Sciatic nerve (tissue), 2 donors: ENCODE measurements around the gene MGMT. TPM values are rescaled to one million over a fixed set of nuclear protein-coding genes. Genes with fewer than 3 reads are reported as not detected.

Source experiments
- ATAC-seq: fragments of 200-7000 bp; cut with Tn5 transposase; one replicate; pipeline ENCODE4 v1.9.1; 2020; ENCODE audit warnings: mild to moderate bottlenecking, moderate library complexity
- DNase-seq: peaks from one replicate; pipeline ENCODE4 v3.0.0-alpha.2; 2020; ENCODE audit warnings: low spot score
- intact Hi-C: fragments of 100-400 bp; cut with DNase I; formaldehyde crosslinking; loops from one replicate; pipeline ENCODE4 v1.14.2; 2022
- total RNA-seq: library from RNA; stranded (reverse); fragmentation: NEBNext Ultra II Directional; extraction: Animal tissue kit (Norgen Biotek cat#: 25700); gene quantifications from one replicate; pipeline ENCODE4 v1.2.1, GENCODE V29; 2021
- donor health status: DM: no; HTN: no; CAD: no.
- donor health status: DM: no; HTN: no; CAD: no.

Gene MGMT
- total RNA-seq, 1 donor from 2014 or later, result 24.5 TPM

DNA sequence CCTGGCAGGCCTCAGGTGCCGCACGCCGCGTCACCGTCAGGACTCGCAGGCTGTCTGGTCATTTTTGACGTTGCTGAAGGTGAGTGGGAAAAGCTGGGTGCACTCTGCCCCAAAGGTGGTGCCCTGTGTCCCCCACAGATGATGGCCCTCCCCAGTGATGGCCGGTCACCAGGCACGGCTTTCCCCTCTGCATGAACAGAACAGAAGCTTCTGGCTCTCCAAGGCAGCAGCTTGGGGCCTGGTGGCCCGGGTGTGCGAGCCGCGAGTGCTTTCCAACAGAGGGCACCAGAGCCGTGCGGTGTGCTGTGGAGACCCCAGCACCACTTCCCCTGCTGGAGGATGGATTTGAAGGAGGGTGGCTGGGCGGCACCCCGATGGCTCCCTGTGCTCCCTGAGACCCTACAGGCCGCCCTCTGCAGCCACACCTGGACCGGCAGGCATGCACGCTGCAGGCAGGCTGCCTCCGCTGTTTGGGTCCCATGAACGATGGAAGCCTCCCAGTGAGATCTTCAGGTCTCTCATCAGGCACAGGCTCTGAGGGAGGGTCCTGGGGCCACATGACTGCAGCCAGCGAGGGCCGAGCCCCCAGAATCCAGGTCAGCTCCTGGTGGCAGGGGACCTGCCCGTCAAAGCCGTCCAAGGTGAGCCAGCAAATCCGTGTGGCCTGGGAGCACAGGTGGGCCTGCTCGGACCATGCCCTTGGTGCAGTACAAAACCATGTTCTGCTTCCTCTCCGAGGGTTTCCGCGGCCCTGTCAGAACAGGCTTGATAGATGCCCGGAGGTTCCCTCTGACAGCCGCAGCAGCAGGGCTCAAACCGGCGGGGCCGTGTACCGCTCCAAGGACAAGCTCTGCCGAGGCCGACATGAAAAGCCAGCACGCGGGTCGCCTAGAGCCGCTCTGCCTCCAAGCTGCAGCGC, 301.7 kb downstream of the MGMT start:
- intact Hi-C loops, result no loop called here
- ATAC-seq (no peak), DNase-seq (peak; percentile 42)

DNA sequence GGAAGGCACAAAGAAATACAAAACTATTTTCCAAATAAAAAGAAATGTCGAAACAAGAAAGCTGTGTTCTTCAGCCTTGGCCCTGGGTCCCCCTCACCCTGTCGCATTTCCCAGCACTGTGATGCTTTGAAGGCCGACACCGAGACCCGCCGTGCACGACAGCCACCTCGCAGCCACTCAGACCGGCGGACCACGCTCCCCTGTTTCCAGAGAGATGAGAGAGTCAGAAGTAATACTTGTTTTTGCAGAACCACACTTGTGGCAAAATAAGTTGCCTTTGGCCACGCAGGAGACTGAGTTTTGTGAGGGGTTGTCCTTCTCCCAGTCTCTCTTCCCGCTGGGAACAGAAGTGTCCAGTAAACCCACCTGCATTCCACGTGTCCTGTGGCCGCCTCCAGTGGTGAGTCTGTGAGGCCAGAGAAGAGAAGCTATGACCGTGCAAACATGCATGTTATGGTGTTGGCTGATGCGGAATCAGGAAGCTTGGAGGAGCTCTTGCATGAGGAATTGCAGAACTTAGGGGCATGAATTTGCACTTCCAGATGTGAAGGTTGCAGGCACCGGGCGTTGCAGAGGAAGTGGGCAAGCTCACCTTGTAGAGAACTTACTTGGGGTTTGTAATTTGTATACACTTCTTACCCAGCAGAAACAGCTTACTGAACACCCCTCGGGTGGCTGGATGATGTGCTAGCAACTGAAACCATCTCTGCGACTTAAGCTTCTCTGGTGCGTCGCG, 302.5 kb downstream of the MGMT start:
- DNase-seq (no peak), ATAC-seq (no peak)
- intact Hi-C loops, result no loop called here

DNA sequence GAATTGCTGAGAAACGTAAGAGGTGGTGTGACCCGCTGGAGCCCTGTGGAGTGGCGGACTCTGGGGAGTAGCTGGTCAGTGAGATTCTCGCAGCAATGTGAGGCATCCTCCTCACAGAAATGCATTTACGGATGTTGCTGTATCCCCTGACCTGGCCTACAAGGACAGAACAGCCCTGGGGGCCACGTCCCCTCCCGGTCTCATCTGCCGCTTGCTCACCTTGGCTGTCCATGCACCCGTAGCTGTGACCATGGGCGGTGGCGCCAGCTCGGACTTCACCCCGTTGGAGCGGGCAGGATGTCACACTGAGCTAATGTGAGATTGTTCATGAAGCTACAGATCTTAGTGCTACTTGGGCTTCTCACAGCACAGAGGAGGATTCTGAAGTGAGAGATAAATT, 303.2 kb downstream of the MGMT start:
- DNase-seq (no peak), ATAC-seq (no peak)
- intact Hi-C loops, result no loop called here

DNA sequence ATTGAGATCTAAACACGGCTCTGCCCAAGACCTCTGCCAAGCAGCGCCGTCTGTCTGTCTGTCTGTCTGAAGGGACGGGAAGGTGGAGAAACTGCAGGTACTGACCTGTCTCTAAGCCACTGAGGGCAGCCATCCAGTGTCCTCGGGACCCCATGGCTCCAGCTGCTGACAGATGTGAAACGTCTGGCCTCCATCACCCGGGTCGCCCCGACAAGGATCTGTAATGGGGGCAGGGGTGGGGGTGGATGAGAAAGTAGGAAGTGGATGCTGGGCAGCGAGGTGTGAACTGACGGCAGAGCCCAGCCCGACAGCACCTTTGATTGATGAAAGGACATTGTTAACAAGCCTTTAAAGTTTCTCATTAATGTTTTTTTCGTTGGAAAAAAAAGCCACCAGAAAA, 304.0 kb downstream of the MGMT start:
- intact Hi-C loops, result no loop called here
- ATAC-seq, result no peak
- no peak for DNase-seq

DNA sequence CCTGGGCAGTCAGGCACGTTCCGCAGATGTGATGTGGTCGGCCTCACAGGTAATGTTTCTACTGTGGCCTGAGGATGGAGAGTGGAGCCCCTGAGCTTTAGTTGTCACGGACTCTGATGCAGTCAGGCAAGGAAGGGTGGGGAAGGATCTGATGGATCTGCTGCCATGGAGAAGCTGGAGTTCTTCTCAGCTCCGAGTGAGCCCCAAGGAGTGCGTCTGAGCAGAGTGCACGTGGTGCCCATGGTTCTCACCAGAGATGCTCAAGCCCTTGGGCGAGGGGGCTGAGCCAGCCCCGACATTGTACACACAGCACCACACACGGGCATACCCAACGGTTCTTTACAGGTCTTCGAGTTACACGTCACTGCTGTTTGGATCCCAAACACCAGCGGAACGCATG, 304.5 kb downstream of the MGMT start:
- ATAC-seq (no peak), DNase-seq (no peak)
- intact Hi-C loops, result no loop called here

DNA sequence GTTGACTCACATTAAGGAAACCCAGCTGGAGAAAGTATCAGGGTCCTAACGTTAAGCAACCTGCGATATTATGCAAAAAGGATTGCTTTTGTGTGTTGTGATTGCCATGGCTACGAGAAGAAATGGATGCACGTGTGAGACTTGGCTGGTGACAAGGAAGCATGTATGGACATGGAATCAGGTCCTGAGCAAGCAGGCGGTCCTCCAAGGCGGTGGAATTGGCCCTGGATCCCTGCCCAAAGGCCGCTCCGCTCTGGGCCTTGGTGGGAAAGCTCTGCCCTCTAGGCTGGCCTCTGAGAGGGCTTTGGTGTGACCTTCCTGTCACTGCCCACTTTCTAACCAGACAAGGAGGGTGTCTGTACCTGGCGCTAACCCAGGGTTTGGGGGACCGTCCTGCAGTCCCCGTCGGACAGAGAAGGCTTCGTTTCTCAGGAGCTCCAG, 305.0 kb downstream of the MGMT start:
- no peak for ATAC-seq

DNA sequence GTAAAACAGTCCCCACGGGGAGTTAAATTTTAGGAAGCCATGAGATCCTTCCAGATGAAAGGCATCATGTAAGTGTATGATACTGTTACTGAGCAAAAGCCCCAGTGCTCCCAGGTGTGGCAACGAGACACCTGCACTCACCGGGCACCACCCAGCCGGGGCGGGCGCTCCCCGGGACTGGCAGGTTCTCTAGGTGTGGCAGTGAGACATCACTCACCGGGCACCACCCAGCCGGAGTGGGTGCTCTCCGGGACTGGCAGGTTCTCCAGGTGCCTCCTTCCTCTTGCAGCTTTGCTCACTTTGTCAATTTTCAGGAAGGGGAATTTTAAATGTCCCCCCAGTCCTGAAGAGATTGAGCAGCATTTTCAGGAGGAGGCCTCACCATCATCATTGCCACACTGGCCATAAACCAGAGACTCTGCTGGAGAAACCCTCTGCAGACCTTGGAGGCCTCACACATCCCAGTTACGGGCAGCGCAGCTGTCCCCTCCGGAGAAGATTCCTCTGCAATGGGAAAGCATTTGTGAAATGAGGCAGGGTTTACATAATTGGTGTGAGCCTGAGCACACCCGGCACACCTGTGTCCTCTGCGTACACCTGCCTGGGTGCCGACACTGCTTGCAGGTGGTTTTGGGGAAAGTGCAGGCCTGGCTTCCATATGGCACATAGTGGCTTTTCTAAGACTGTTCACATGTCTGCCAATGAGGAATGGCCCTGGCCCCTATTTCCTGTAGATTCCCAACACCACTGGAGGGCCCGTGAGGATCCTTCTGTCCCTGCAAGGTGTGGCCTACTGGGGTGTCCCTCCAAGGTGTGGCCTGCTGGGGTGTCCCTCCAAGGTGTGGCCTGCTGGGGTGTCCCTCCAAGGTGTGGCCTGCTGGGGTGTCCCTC, 305.7 kb downstream of the MGMT start:
- intact Hi-C loops, result no loop called here
- DNase-seq (no peak), ATAC-seq (no peak)

More for the DNA sequence above, 305.0 kb downstream of the MGMT start:
- DNase-seq, result no peak
- intact Hi-C loops, result no loop called here

DNA sequence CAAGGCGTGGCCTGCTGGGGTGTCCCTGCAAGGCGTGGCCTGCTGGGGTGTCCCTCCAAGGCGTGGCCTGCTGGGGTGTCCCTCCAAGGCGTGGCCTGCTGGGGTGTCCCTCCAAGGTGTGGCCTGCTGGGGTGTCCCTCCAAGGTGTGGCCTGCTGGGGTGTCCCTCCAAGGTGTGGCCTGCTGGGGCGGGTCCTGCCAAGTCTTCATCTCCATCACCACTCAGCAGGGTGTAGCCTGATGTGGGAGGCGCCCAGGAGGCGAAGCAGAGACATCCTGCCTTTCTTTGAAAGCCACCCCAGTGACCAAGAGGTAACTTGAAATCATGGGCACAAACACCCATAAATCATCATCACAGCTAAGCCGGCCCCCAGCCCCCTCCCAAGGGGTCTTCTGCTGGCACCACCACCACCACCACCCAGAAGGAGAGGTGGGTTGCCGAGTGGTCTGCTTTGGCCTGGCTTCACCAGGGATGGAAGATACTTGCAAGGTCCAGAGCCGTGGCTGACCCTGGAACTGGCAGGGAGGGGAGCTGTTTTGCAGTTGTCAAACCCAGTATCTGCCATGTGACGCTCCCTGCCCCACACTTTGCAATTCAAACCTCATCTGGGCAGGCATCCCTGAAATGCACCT, 306.4 kb downstream of the MGMT start:
- no peak for ATAC-seq
- intact Hi-C loops, result no loop called here
- peak; percentile 34 for DNase-seq

DNA sequence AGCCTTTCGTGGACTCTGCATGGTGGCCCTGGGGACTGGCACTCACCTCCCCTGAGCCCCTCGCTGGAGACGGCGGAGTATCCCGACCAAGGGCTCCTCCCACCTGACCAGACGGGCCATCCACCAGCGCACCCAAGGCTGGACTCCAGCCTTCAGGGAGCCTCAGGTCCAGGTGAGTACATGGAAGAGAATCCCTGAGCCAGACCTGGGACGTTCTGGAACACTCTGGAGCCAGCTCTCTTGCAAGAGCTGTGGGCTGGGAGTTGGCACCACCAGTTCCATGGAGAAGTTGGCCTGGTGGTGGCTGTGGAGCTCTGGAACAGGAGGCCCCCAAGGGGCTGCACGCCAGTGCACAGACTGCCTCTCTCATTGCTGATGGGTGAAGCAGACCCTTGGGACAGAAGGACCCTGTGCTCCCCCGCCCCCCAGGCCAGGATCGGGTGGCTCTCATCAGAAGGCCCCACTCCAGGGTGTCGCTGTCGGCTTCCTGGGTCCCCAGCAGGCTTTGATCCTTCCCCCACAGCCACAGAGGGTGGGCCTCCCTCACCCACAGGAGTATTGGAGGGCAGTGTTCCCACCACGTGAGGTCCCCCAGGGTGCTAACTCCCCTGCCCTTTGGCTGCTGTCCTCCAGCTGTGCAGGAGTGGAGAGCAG, 307.2 kb downstream of the MGMT start:
- peak; percentile 27 for ATAC-seq
- intact Hi-C loops, result no loop called here
- no peak for DNase-seq

DNA sequence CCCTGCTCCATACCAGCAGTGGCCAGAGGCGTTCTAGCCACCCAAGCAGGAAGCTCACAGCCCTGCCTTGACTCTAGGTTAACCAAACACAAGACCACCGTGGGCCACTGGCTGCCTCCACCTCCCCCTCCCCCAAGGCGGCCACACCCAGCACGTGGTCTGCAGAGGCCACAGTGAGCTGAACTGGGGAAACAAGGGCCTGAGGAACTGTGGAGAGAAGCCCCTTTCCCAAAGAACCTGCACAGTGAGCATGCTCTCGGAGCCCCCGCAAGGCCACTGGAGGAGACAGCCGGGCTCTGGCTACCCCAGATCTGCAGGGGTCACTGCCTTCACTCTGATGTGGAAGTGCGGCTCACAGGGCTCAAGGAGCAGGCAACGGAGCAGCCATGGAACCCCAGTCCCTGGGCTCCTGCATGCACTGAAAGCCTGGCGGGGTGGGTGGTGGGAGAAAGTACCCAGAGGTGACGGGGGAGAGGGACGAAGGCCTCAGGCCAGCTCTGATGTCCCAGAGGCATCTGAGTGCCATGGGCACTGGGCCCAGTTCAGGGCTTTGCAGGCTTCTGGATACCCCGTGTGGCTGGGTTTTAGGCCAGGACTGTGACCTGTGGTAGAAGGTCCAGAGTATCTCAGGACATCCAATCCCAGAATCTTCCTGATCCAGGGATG, 307.8 kb downstream of the MGMT start:
- intact Hi-C loops, result no loop called here
- DNase-seq (no peak), ATAC-seq (no peak)

DNA sequence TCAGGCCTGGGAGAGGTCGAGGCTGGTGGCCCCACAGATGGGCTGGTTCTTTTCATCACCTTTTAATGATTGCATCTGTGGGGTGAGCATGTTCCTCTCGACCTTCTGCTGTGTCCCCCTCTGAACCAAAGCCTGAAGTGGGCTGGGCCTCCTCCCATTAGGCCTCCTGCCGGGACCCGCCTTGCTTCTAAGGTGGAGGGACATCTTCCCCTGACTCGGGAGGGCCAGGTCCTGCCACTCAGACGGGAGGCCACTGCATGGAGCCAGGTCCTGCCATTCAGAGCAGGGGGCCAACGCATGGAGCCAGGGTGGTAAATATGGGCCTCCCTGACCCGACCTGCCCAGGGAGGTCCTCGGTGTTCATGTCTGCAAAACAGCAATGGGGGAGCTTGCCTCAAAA, 308.6 kb downstream of the MGMT start:
- no peak for ATAC-seq
- intact Hi-C loops, result no loop called here
- no peak for DNase-seq

DNA sequence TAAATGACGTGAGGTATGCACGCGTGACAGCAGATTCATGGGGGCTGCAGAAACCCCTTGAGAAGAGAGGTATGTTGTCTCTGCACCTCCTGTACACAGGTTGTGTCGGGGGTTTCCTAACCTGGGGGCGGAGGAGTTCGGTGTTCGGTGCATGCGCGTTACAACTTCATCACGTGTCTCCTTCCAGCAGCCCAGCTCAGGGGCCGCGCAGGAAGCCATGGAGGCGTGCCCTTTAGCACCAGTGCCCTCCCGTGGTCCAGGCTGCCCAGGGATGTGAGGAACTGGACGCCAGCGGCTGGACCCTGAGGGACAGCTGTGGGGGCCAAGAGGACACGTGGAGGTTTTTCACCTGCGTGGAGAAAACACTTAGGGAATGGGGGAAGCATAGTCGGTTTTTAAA, 310.6 kb downstream of the MGMT start:
- no peak for DNase-seq
- no peak for ATAC-seq
- intact Hi-C loops, result no loop called here

DNA sequence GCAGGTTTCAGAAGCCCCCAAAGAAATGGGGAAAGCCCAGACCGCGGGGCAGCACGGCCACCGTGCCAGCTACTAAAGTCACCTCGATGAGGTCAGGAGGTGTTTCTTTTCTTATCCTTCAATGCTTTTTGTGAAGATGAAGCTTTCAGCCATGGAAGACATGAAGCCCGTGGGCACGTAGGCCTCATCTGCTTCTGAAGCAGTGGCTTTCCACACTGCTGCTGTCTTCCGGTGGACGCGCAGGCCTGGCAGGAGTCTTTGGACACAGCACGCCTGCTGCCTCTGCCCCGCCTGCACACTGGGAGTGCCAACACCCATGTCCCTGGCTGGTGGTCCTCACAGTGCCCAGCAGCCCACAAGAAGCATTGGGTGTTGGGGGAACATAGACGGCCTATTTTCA, 311.5 kb downstream of the MGMT start:
- ATAC-seq, result no peak
- intact Hi-C loops, result no loop called here
- DNase-seq, result no peak

DNA sequence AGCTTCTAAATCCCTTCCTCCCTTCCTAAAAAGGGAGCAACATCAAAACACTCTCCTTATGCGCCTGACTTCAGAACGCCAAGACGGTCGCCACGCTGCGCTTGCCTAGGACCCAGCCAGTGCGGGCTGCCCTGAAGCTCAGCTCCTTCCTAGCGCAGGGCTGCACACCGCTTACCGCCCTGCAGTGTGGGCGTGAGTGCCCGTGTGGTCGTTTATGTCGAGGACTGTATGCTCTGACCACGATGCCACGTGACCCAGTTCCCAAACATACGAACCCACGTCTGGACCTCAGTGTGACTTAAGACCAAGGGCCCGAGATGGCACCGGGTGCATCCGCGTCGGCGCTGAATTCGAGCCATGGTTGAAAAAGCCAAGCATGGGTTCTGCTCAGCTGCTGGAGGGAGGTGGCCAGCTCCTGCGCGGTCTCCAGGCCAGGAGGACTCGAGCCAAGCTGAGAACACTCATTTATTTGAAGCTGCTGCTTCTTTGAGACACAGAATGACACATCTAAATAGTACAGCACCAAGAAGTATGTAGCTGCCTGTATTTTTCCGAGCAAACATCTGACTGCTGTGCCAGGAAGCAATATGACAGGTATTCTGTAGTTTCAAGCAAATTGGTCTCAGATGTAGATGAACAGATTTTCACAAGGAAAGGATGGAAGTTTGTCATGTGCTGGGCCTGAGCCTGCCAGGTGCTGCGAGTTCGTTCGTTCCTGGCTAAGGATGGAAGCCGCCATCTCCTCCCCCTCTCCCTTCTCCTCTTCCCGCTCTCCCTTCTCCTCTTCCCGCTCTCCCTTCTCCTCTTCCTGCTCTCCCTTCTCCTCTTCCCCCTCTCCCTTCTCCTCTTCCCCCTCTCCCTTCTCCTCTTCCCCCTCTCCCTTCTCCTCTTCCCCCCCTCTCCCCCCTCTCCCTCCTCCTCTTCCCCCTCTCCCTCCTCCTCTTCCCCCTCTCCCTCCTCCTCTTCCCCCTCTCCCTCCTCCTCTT, 312.4 kb downstream of the MGMT start:
- intact Hi-C loops, result no loop called here
- ATAC-seq, result no peak
- no peak for DNase-seq

DNA sequence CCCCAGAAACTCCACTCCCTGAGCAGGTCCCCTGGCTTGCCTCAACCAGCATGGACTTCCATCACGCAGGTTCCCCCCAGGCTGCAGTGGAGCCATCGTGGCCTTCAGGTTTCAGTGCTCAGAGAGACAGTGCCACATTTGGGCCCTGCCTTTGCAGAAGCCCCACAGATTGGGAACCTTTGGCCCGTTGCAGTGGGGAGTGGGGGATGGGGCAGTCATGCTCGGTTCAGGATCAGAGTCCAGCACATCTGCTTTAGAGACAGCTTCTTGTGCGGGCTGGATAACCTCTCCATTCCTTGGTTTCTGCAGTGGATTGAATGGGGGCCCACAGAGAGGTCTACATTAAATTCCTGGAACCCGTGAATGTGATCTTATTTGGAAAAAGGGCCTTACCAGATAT, 313.2 kb downstream of the MGMT start:
- no peak for ATAC-seq
- DNase-seq, result no peak
- intact Hi-C loops, result no loop called here

DNA sequence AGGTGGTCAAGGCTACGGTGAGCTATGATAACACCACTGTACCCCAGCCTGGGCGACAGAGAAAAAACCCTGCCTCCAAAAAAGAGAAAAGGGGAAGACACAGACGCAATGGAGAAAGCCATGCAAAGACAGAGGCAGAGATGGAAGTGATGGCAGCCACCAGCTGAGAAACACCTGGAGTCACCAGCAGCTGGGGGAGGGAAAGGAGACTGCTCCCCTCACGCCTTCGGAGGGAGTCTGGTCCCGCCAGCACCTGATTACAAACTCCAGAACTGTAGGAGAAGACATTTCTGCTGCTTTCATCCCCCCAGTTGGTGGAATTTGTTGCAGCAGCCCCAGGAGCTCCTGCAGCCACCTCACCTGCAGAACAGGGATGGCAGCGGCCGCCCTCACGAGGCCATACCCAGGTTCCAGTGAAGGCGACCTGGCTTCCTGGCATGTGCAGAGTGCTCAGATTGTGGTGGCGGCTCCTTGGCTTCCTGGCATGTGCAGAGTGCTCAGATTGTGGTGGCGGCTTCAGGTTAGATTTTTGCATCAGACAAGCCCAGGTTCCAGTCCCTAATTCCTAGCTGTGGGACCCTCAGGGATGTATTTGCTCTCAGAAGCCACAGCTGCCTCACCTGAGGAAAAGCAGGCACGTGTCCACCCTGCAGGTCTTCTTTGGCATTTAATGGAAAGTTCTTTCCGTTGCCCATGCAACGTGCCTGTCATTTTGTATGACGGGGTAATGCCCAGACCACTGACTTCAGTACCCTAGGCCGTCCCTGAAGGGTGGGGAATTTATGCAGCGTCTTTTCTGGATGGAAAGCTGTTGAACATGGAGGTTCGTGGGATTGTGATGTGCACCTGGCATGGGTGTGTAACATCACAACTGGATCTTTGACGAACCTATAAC, 314.1 kb downstream of the MGMT start:
- intact Hi-C loops, result no loop called here
- DNase-seq, result no peak

More for the DNA sequence above, 314.1 kb downstream of the MGMT start:
- ATAC-seq, result no peak
